HG03558 (cell line): ENCODE data around the gene TPK1.
A peak's percentile ranks its signal among the peaks of the same experiment; 100 is the strongest.
"Not testable (repeated sequence)": the region's sequence is repeated elsewhere in the genome, so short reads cannot be mapped to it uniquely, and the experiment has no call there.

ENCODE experiments used
- ATAC-seq: cut with Tn5 transposase; IDR thresholded peaks from one replicate; pipeline ENCODE4 v1.9.1; 2021; ENCODE audit warnings: moderate number of reproducible peaks; ENCODE audit not compliant: unreplicated experiment; ENCODE audit errors: extremely low read depth

The TPK1 gene

DNA sequence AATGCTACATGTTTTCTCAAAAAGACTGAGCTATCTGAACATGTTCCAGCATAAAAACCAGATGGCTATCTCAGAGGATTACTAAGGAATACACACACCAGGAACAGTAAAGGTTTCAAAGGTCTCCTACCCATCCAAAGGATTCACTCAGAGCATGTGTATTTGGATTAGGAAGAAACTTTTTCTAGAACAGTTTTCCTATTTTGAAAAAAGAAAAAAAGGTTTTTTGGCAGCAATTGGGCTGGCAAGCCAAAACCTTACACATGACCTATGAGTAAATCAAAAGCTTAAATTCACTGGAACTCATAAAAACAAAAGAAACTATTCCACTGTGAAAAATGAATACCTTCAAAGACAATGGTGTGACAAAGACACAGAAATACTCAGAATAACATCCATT, 9.6 kb downstream of the TPK1 start:
- ATAC-seq: no peak

DNA sequence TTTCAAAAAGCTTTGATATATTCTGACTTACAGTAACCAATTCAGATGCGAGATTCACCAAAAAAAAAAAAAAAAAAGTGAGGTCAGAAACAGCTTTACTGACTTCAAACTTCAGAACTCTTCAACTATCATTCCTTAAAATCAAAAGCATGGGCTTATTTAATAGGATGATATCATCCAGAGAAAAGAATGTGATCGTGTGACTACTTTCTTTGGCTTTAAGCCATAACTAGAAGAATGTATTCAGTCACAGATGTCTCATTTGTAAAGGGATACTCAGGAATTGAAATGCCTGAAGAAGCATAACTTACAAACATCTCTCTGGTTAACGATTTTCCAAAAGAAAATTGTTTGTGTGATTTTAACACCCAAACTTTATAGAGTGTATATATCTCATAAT, 11.5 kb downstream of the TPK1 start:
- ATAC-seq: no peak

DNA sequence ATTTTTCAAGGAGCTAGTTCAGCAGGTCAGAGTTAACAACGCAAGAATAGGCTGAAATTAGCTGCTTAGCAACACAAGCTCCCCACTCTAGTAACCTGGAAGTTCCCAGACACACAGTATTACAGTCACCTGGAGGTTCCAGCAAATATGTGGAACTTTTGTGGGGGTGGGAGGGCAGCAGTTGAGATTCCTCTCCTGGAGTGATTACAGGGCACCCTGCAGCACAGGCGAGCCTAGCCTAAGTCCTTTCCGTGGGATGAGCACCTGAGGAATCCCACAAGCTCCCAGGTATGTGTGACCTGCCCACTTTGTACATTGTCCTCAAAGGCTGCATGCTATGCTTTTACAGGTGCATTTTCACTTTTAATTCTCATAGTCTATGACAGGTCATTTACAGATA, 13.6 kb downstream of the TPK1 start:
- no peak for ATAC-seq

DNA sequence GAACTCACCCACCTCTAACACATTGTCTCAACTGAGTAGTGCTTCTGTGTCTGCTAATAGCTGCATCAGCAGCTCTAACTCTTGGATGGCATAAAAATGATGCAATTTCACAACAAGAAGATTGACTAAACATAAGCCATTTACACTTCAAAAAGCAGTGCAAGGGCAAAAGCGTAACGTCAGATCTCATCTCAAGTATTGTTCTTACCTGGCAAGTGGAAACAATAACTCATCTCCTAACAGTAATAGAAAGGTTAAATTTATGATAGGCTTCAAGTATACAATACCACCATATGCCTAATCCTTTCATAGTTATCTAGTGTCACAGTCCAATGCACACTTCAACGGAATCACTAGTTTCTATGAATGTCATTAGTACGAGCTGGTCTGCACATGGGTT, 14.8 kb downstream of the TPK1 start:
- peak; percentile 45 for ATAC-seq

DNA sequence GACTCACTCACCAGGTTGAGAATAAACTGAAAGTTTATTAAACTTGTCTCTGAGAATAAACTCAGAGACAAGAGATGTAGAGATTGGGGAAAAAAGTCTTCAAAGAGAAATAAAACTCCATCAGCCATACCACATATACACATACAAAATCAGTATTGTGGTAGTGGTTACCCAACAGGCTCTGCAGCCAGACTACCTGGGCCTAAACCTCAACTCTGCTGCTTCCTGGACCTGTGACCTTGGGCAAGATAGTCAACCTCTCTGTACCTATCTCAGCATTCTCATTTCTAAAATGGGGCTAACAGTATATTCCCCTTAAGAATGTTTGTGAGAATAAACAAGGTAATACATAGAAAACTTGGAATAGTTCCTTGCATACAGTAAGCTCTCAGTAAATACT, 15.3 kb downstream of the TPK1 start:
- no peak for ATAC-seq

DNA sequence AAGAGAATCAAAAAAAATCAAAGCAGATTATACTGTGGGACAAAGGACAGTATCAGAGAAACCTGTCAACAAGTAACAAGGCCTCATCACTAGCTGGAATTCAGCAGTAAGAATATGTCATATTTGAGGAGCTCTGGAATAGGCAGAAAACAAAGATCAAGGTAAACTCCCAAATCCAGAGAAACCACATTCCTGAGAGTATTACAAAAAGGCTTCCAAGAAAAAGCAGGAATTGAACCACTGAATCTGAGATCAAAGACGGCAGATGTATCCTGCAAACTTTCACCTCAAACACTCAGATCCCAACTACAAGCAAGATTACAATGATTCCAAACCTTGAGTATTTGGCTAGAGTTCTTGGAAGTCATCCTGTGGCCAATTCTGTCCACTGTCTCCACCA, 16.3 kb downstream of the TPK1 start:
- no peak for ATAC-seq

DNA sequence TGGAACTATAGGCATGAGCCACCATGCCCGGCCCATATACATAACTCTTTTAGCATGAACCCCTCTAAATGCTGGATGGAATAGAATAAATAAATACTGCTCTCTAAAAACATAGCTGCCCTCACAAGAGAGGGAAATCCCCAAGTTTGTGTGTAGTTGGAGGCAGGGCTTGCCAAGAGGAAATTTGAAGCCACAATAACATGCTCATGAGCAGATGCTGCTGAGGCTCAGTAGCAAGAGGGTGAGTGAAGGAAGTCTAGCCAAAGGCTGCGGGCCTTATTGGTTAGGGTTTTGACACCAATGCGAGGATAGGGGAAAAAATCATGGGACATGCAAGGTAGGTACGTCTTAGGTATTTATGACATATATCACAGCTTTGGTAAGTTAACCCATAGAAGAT, 17.3 kb downstream of the TPK1 start:
- peak; percentile 53 for ATAC-seq

DNA sequence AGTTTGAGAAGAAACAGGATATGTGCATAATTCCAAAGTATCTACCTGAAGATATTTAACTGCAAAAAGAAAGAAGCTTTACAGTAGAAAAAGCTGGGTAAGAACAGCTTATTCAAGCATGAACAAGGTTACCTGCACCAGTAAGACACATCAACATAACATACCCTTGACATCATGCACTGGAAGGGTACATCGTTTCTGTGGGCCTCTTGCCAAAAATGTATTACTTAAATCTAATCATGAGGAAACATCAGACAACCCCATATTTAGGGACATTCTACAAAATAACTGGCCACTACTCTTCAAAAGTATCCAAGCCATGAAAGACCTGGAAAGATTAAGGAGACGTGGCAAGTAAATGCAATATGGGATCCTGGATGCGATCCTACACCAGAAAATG, 18.9 kb downstream of the TPK1 start:
- no peak for ATAC-seq

DNA sequence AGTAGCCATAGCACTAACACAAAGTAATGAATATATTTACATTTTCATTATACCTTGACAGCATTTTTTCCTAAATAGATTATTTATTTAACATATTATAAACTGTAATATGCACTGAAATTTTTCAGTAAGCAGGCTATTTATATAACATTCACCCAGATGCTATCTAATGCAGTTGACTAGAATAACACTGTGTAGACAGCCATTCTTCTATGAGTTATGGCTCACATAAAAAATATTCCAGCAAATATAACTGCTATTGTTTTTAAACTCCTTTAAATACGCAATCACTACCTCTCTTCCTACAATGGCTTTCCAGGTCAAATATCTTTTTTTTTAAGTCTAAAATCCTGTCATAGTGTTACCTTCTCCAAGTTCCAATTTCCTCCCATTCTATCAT, 21.6 kb downstream of the TPK1 start:
- ATAC-seq: no peak

DNA sequence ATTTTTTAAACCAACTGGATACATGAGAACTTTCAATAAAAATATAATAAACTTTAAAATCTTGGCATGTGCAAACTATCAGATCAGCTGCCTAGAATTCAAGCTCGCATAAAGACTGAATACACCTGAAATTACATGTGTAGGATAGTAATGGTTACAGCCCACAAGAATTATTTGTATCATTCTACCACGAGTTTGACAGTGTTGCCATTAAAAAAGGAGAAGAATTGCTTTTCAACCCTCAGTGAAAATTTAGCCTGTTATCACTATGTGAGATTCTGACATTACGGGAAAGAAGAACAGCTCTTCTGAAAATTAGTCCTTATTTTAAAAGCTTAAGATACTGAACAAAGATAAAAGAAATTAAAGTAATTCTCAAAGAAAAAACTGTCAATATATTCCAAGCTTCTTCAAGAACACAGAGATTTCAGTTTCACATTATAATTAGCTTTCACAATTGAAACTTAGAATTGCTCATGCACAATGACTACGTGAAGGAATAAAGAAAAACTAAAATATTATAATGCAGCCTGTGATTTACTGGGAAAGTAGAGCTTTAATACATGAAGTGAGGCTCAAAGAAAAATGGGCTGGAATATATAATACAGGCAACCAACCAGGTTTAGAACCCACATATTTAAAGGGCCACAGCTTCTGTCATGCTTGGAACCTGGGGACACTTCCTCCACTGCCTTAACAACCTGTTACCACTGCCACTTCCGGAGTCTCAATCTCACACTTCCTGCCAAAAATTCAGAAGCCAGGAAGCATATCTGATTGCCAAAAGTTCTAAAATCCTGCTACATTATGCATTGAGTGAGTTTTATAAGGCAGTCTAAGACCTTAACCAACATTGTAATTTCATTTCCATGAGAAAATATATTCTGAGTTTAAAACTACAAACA, 23.2 kb downstream of the TPK1 start:
- peak; percentile 74 for ATAC-seq

DNA sequence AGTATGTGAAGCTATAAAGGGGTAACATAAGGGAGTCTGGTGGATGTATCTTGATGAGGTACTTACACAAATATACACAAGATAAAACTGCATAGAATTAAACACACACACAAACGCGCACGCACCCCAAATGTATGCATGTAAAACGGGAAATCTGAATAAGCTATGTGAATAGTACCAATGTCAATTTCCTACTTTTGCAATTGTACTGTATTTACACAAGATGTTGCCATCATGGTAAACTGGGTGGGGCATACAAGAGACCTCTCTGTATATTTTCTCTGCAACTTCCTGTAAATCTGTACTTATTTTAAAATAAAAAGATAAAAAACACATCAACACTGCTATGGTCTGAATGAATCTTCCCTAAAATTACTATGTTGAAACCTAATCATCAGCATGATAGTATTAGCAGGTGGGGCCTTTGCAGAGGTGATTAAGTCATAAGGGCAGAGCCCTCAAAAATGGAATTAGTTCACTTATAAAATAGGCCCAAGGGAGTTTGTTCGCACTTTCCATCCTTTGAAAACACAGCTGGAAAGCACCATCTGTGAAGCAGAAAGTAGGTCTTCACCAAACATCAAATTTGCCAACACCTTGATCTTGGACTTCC, 30.1 kb downstream of the TPK1 start:
- ATAC-seq: no peak

DNA sequence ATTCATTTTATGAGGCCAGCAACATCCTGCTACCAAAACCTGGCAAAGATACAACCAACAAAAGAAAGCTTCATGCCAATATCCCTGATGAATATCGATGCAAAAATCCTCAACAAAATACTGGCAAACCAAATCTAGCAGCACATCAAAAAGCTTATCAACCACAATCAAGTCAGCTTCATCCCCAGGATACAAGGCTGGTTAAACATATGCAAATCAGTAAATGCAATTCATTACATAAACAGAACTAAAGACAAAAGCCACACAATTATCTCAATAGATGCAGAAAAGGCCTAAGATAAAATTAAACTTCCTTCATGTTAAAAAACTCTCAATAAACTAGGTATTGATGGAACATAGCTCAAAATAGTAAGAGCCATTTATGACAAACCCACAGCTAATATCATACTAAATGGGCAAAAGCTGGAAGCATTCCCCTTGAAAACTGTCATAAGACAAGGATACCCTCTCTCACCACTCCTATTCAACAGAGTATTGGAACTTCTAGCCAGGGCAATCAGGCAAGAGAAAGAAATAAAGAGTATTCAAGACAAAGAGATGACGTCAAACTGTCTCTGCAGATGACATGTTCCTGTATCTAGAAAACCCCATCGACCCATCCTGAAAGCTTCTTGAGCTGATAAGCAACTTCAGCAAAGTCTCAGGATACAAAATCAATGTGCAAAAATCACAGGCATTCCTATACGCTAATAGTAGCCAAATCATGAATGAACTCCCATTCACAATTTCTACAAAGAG, 35.0 kb downstream of the TPK1 start:
- ATAC-seq: not testable (repeated sequence)

DNA sequence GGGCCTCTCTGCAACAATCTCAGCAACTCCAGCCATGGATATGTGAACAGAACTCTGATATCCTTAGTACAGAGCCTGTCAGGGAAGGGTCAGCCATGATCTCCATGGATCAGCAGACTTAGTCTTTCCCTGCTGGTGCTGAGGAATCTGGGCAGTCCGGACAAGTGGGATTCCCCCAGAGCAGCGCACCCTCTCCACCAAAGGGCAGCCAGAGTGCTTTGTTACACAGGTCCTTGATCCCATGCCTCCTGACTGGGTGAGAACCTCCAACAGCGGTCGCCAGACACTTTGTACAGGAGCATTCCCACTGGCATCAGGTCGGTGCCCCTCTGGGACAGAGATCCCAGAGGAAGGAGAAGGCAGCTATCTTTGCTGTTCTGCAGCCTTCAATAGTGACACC, 38.9 kb downstream of the TPK1 start:
- no peak for ATAC-seq

DNA sequence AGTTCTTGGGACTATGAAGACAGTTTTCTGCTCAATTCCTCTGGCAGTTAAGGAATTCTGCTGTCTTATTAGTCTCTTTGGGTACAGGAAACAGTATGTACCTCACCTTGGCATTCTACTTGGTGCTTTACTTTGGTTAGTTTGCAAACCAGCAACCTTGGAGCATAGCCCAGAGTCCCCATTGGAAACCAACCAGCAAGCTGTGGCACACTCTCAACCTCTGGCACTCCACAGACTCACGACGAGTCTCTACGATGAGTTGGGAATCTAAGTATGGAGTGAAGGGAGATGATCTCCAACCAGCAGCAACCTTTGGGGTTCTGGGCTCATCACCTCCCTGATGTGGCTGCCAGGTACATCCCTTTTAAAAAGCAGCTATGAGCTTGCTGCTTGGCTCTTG, 43.8 kb downstream of the TPK1 start:
- ATAC-seq: no peak

DNA sequence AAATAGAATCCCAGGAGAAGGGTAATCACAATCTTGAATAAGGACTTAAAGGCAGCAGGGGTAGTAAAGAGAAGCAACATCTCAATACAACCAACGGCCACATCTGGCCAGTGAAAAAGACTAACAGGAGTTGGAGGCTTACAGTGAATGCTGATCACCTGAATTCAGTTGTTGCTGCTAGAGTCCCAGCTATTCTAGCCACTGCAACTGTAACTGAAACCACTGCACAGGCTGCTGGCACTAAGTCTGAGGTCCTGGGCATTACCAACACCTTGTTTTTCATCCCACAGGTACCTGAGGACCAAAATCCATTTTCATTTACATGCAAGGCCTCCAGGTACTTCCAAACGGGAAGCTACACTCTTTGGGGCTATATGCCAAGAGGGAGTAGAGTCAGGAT, 44.4 kb downstream of the TPK1 start:
- ATAC-seq: no peak

DNA sequence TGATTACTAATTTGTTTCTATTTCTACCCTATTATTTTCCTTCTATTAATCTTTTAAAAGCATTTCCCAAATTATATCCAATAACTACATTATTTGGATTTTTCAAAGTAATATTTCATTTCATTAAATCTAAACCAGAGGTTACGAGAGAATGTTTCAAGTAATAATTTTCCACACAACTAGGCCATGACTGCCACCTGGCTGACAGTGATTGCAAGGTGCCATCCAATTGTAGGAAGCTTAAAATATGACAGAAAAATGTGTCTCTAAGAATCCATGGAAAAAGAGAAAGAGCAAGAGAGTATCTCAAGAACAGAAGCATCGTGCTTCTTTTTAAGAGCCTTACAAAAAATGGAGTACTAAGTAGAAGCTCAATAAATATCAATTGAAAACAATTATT, 48.7 kb downstream of the TPK1 start:
- no peak for ATAC-seq

DNA sequence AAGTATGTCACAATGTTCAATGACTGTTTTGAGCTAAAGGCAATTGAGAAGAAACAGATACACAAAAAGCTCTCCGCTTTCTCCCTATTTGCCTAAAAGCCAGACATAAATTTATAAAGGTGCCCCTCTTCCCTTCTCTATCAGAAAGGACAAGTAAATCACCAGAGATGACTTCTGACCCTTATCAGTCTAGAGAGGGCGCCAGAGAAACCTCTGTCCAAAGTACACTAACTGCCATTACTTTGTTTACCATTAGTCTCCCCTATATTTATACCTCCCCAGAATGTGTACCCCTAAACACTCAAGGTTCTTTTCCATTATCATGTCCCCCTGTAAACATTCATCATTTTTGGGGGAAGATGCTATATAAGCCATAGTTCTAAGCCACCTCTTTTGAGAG, 49.3 kb downstream of the TPK1 start:
- no peak for ATAC-seq

DNA sequence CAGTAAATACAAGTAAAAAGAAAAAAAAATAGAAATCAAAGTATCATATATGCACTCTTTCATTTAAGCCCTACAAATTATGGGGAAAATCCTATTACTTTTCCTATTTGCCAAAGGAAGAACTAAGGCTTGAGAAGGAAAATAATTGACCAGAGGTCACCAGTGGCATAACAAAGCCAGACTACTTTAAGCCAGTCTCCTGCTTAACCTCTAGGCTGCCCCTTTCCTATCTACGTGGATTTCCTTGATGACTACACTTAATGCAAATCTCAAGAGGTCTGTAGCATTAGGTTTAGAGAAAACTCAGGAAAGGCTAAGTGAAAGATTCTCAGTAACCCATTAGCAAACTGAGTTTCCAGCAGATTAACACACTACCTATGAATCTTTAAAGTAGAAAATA, 49.8 kb downstream of the TPK1 start:
- no peak for ATAC-seq

DNA sequence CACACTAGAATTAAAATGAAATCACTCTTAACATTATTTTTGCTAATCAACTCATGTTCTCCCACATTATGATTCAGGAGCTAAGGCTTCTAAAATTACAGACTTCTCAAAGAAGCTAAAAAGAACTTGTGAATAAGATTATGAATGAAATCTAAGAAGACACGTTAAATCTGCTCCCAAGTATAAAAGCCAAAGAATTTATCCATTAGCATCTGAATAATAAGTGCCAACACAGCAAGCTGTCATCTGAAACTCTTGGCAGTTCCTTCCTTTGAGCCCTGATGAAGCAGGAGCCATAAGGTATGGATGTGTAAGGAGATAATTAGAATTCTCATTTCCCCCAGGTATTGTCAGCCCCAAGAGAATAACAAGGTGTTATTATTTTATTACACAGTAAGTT, 50.3 kb downstream of the TPK1 start:
- no peak for ATAC-seq

DNA sequence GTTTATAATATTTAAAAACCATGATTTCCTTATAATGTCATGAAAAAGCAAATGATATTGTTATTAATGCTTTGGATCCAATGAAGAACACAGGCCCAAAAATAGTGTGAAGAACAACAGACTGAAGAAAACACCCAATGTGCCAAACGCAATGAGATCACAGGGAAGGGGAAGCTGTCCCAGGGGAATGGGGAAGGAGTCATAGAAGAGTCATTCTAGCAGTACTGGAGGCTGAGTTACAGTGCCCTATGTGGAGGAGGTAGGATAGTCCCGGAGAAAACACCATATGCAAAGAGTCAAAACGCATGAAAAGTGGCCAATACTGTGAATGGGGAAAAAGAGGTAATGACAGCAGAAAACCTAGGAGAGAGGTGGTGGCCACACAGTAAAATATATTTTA, 50.9 kb downstream of the TPK1 start:
- ATAC-seq: no peak

DNA sequence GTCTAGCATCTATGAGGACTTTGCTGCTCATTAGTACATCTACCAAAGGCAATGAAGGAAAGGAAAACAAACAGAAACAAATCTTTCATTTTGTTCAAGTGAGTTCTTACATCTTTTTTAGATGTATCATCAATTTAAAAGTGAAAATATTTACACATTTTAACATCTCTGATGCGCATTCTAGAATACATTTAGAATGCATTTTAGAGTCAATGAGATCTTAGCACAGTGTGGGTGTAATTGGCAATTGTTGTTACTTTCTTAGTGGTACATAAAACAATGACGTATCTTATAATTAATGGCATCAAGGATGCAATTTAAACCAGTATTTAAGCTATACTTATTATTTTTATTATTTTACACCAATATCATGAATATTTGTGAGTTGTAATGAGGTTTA, 51.4 kb downstream of the TPK1 start:
- ATAC-seq: no peak
